H1 (cell line): ENCODE measurements around the gene DOCK1. TPM values are rescaled to one million over a fixed set of nuclear protein-coding genes. Genes with fewer than 3 reads are reported as not detected.

Experiments
- CTCF ChIA-PET: fragments of 300-600 bp; sonication (Branson Sonifier 250); formaldehyde crosslinking; loops from one replicate; lab custom pipeline; 2021; ENCODE audit not compliant: partially characterized antibody; lab: Charles Lee
- POLR2A ChIA-PET: fragments of 300-600 bp; sonication (Branson Sonifier 250); formaldehyde crosslinking; loops from one replicate; lab custom pipeline; 2021; ENCODE audit warnings: inconsistent platforms; ENCODE audit not compliant: partially characterized antibody; lab: Charles Lee
- DNase-seq, 2 experiments: peaks; one replicate each; pipeline versions ENCODE4 v3.0.0 to v3.0.0-alpha.2; 2010 to 2022; ENCODE audit warnings: low spot score in 2 of 2, low read depth in 1 of 2, mixed read lengths in 1 of 2
- FAIRE-seq: peaks from 2 replicates; lab custom pipeline; 2011; peaks lifted over from hg19 to GRCh38; lab: Jason Lieb, UNC
- H2AFZ ChIP-seq: 2 replicates; pipeline ENCODE4 v1.8.1; 2012; ENCODE audit warnings: low read length, inconsistent platforms
- H2AK5ac ChIP-seq: 2 replicates; pipeline ENCODE4 v1.6.1; 2013; ENCODE audit warnings: low read depth, low read length
- H2BK120ac ChIP-seq: replicated peaks from 2 replicates; pipeline ENCODE3; 2013; ENCODE audit warnings: low read depth, low read length, inconsistent platforms
- H2BK12ac ChIP-seq: 2 replicates; pipeline ENCODE4 v1.6.1; 2013; ENCODE audit warnings: low read depth, low read length
- H2BK15ac ChIP-seq: 2 replicates; pipeline ENCODE4 v1.6.1; 2013; ENCODE audit warnings: low read length
- H2BK20ac ChIP-seq: 2 replicates; pipeline ENCODE4 v1.6.1; 2013; ENCODE audit warnings: low read length
- H2BK5ac ChIP-seq: 2 replicates; pipeline ENCODE4 v1.6.1; 2013; ENCODE audit warnings: low read depth, low read length
- H3K14ac ChIP-seq: 2 replicates; pipeline ENCODE4 v1.6.1; 2013; ENCODE audit warnings: inconsistent platforms; ENCODE audit not compliant: insufficient read length
- H3K18ac ChIP-seq: 2 replicates; pipeline ENCODE4 v1.6.1; 2013; ENCODE audit warnings: low read length; ENCODE audit errors: extremely low read depth
- H3K23ac ChIP-seq: 2 replicates; pipeline ENCODE4 v1.6.1; 2013; ENCODE audit warnings: inconsistent platforms; ENCODE audit not compliant: insufficient read length
- H3K23me2 ChIP-seq: 2 replicates; pipeline ENCODE4 v1.6.1; 2013; ENCODE audit warnings: low read depth, low read length
- H3K27ac ChIP-seq: 2 replicates; pipeline ENCODE4 v1.6.1; 2011; ENCODE audit warnings: low read depth, low read length, inconsistent platforms
- H3K27me3 ChIP-seq, 4 experiments: replicated peaks in 1 of 4; 1 replicate in 1 of 4; 2 replicates in 3 of 4; pipeline versions ENCODE4 v1.6.1 to v1.8.1; 2011 to 2013; ENCODE audit warnings: low read length in 3 of 4, mild to moderate bottlenecking in 3 of 4, inconsistent platforms in 2 of 4, mixed read lengths in 2 of 4, moderate library complexity in 1 of 4; ENCODE audit not compliant: control insufficient read depth in 3 of 4, insufficient read depth in 3 of 4; ENCODE audit errors: extremely low read depth in 1 of 4
- H3K36me3 ChIP-seq, 4 experiments: 2 replicates each; pipeline versions ENCODE4 v1.6.1 to v1.8.1; 2011 to 2013; ENCODE audit warnings: mild to moderate bottlenecking in 4 of 4, low read length in 3 of 4, moderate library complexity in 2 of 4, control low read depth in 1 of 4, inconsistent platforms in 1 of 4; ENCODE audit not compliant: insufficient read depth in 4 of 4, control insufficient read depth in 2 of 4
- H3K4ac ChIP-seq: replicated peaks from 2 replicates; pipeline ENCODE3; 2013; ENCODE audit warnings: low read length, low read depth, mixed read lengths, inconsistent platforms; ENCODE audit not compliant: insufficient read length
- H3K4me1 ChIP-seq, 4 experiments: replicated peaks in 1 of 4; 1 replicate in 1 of 4; 2 replicates in 3 of 4; pipeline versions ENCODE4 v1.6.1 to v1.8.1; 2011 to 2013; ENCODE audit warnings: low read length in 3 of 4, inconsistent platforms in 2 of 4, mixed read lengths in 1 of 4; ENCODE audit not compliant: insufficient read depth in 4 of 4, control insufficient read depth in 3 of 4
- H3K4me2 ChIP-seq, 2 experiments: 2 replicates each; pipeline versions ENCODE4 v1.6.1 to v1.8.1; 2011 to 2013; ENCODE audit warnings: low read depth in 2 of 2, low read length in 2 of 2, control low read depth in 1 of 2, inconsistent platforms in 1 of 2, mild to moderate bottlenecking in 1 of 2; ENCODE audit not compliant: insufficient read depth in 1 of 2
- H3K4me3 ChIP-seq, 4 experiments: fragments of 200-600, 300-600 bp in 1 of 4; sonication (generic), shearing (Covaris generic), sonication (Bioruptor Twin) in 1 of 4; 2 replicates each; pipeline versions ENCODE4 v1.5.1 to v1.8.1; 2011 to 2016; ENCODE audit warnings: low read length in 4 of 4, low read depth in 3 of 4, control low read depth in 2 of 4, inconsistent platforms in 2 of 4, mild to moderate bottlenecking in 2 of 4, mixed read lengths in 1 of 4, moderate library complexity in 1 of 4; ENCODE audit not compliant: insufficient read depth in 2 of 4; ENCODE audit errors: extremely low read depth in 1 of 4
- H3K56ac ChIP-seq: replicated peaks from 2 replicates; pipeline ENCODE3; 2013; ENCODE audit warnings: low read depth, mild to moderate bottlenecking, mixed read lengths, low read length, inconsistent platforms; ENCODE audit not compliant: insufficient read length
- H3K79me1 ChIP-seq: 2 replicates; pipeline ENCODE4 v1.6.1; 2013; ENCODE audit warnings: low read depth, low read length, control low read depth
- H3K79me2 ChIP-seq, 2 experiments: 2 replicates each; pipeline versions ENCODE4 v1.6.1 to v1.8.1; 2012 to 2013; ENCODE audit warnings: low read length in 2 of 2, mild to moderate bottlenecking in 2 of 2, inconsistent platforms in 1 of 2; ENCODE audit not compliant: insufficient read depth in 2 of 2, control insufficient read depth in 1 of 2
- H3K9ac ChIP-seq, 4 experiments: replicated peaks in 1 of 4; 1 replicate in 1 of 4; 2 replicates in 3 of 4; pipeline versions ENCODE4 v1.6.1 to v1.8.1; 2011 to 2013; ENCODE audit warnings: low read depth in 3 of 4, low read length in 3 of 4, control low read depth in 2 of 4, mild to moderate bottlenecking in 2 of 4, moderate library complexity in 2 of 4, inconsistent platforms in 1 of 4; ENCODE audit errors: extremely low read depth in 1 of 4
- H3K9me3 ChIP-seq, 2 experiments: 2 replicates each; pipeline versions ENCODE4 v1.6.1 to v1.8.1; 2012 to 2013; ENCODE audit warnings: mild to moderate bottlenecking in 2 of 2, moderate library complexity in 2 of 2, control low read depth in 1 of 2, inconsistent platforms in 1 of 2, low read depth in 1 of 2, low read length in 1 of 2, mixed read lengths in 1 of 2; ENCODE audit not compliant: insufficient read depth in 2 of 2
- H4K20me1 ChIP-seq, 2 experiments: replicated peaks in 1 of 2; 2 replicates each; pipeline versions ENCODE3 to v1.8.1; 2011 to 2013; ENCODE audit warnings: inconsistent platforms in 2 of 2, low read length in 2 of 2, mild to moderate bottlenecking in 1 of 2; ENCODE audit not compliant: insufficient read depth in 2 of 2, control insufficient read depth in 1 of 2
- H4K5ac ChIP-seq: 2 replicates; pipeline ENCODE4 v1.6.1; 2013; ENCODE audit warnings: low read length, low read depth, mixed read lengths, inconsistent platforms; ENCODE audit not compliant: insufficient read length
- H4K8ac ChIP-seq: 2 replicates; pipeline ENCODE4 v1.8.0; 2013; ENCODE audit warnings: mild to moderate bottlenecking, moderate library complexity, low read length, inconsistent platforms; ENCODE audit not compliant: insufficient read depth; ENCODE audit errors: extremely low read depth
- H4K91ac ChIP-seq: replicated peaks from 2 replicates; pipeline ENCODE3; 2013; ENCODE audit warnings: low read length, mixed read lengths, inconsistent platforms; ENCODE audit not compliant: insufficient read length
- ATF3 ChIP-seq: IDR thresholded peaks from 2 replicates; pipeline ENCODE4 v1.6.1; 2011; ENCODE audit warnings: low read depth, mild to moderate bottlenecking, low read length; ENCODE audit not compliant: insufficient read depth
- BRCA1 ChIP-seq: IDR thresholded peaks from 2 replicates; pipeline ENCODE4 v1.6.1; 2012; ENCODE audit warnings: low read depth, low read length, improper control_type of control experiment
- CEBPB ChIP-seq: IDR thresholded peaks from 2 replicates; pipeline ENCODE4 v1.6.1; 2012; ENCODE audit warnings: low read depth, low read length
- HDAC2 ChIP-seq, 2 experiments: fragments of 300-600 bp in 1 of 2; sonication (generic) in 1 of 2; IDR thresholded peaks; 2 replicates each; pipeline ENCODE4 v1.6.1; 2011 to 2012; ENCODE audit warnings: low read depth in 2 of 2, low read length in 2 of 2, mild to moderate bottlenecking in 2 of 2, moderate library complexity in 2 of 2, borderline replicate concordance in 1 of 2, inconsistent platforms in 1 of 2
- NRF1 ChIP-seq: IDR thresholded peaks from 2 replicates; pipeline ENCODE4 v1.6.1; 2011; ENCODE audit warnings: mild to moderate bottlenecking, low read depth, low read length, improper control_type of control experiment
- SIRT6 ChIP-seq: IDR thresholded peaks from one replicate; pipeline ENCODE4 v1.7.1; 2012; ENCODE audit warnings: low read length, inconsistent platforms
- WGBS, 2 experiments: shearing (Covaris generic) in 1 of 2; methylation state at CpG; one replicate each; pipeline versions ENCODE4 v1.1.6 to v1.1.7; 2013 to 2015; ENCODE audit warnings: low lambda C conversion rate in 2 of 2, mixed read lengths in 2 of 2, inconsistent platforms in 1 of 2, low coverage in 1 of 2, missing lambda C conversion rate in 1 of 2; ENCODE audit not compliant: insufficient replicate concordance in 2 of 2, insufficient coverage in 1 of 2, insufficient read length in 1 of 2; ENCODE audit errors: extremely low coverage in 1 of 2, missing lambda C conversion rate in 1 of 2; 5-methylcytosine and 5-hydroxymethylcytosine counted together
- polyA plus RNA-seq, 7 experiments: library from polyadenylated mRNA; depleted of rRNA in 3 of 7; stranded (reverse) in 5 of 7; unstranded in 2 of 7; fragments of >200 nt in 5 of 7; fragments of 200-250 nt in 2 of 7; gene quantifications; 1 replicate in 5 of 7; 2 replicates in 1 of 7; 4 replicates in 1 of 7; pipeline versions ENCODE4 v1.2.1 to v1.2.3, GENCODE V29; 2011 to 2013; ENCODE audit warnings: missing spikeins in 2 of 7, mixed read lengths in 2 of 7
- total RNA-seq: library from RNA; stranded (reverse); fragmentation: NEBNext Ultra II Directional; extraction: Animal tissue kit (Norgen Biotek cat#: 25700); gene quantifications from 2 replicates; pipeline ENCODE4 v1.2.1, GENCODE V29; 2021

DOCK1 gene
- total and polyA plus RNA-seq, 2 of the 8 experiments (the other 6 are each of a cell fraction or from before 2014, with no cell fraction given), result 11.6 to 53.0 TPM

- Histone ChIP-seq H2BK12ac (no peak overlapping the region), H3K23ac (no peak overlapping the region), H3K79me1 (no peaks in the 10 kb centered on the region), H3K23me2 (no peaks in the 10 kb centered on the region), H3K56ac (no peak overlapping the region), H3K18ac (no peak overlapping the region), H2AK5ac (no peak overlapping the region), H3K4ac (no peak overlapping the region), H3K4me2 (no peak overlapping the region), H3K4me1 (no peaks in the 10 kb centered on the region), H4K8ac (no peak overlapping the region), H4K91ac (no peak overlapping the region), H3K4me3 (no peak overlapping the region), H3K79me2 (no peaks in the 10 kb centered on the region), H3K14ac (no peak overlapping the region), H3K27me3 (no peaks in the 10 kb centered on the region), H3K9me3 (no peaks in the 10 kb centered on the region), H3K9ac (no peak overlapping the region), H2BK5ac (no peak overlapping the region), H3K36me3 (peaks cover 0 to 9% (median 4%) of the 10 kb centered on the region in 4 experiments; a peak in 5 of 8 replicates), H3K27ac (no peak overlapping the region), H2AFZ (no peak overlapping the region), H2BK20ac (no peak overlapping the region), H2BK120ac (no peak overlapping the region), H4K20me1 (peaks cover 2 to 3% of the 10 kb centered on the region in 2 experiments), H4K5ac (no peak overlapping the region), H2BK15ac (no peak overlapping the region)
- no peak for FAIRE-seq
- ChIA-PET POLR2A (interaction anchor here (0.8 kb wide), 1 partner anchor 11 kb away, joined by 3 read pairs; no protein-coding TSS in a partner anchor), CTCF (interaction anchor here (0.5 kb wide), 1 partner anchor 670 kb away, joined by 3 read pairs; no protein-coding TSS in a partner anchor)
- no peak for DNase-seq
- 100% methylated on average over 1 of the region's 1 CpG; no CpG with 5 or more reads in 1 of the 2 experiments for WGBS, 2 experiments
- TF ChIP-seq HDAC2 (IDR thresholded peaks at IDR 0.05; ENCODE audit: borderline replicate concordance in 1 of 2, low read depth in 2 of 2, low read length in 2 of 2) (no peak), BRCA1 (no peak), NRF1 (no peak), ATF3 (no peak), SIRT6 (no peak), CEBPB (no peak)
These were observed 209.9 kb downstream of the DOCK1 start for GRCh38 chr10:127115100-127115499.
